Stomach (tissue), 9 donors: ENCODE measurements around the gene TCEANC2. TPM values are rescaled to one million over a fixed set of nuclear protein-coding genes. Genes with fewer than 3 reads are reported as not detected.

ENCODE experiments used
- DNase-seq, 2 donors: peaks; one replicate each; pipeline versions ENCODE4 v3.0.0 to v3.0.0-alpha.2; 2013 to 2019
- H3K27ac ChIP-seq, 5 donors: fragments of 200-600 bp in 4 of 5; sonication (generic) in 4 of 5; one replicate each; pipeline ENCODE4 v1.5.1; 2013 to 2019; ENCODE audit warnings: mild to moderate bottlenecking in 1 of 5, moderate library complexity in 1 of 5
- H3K27me3 ChIP-seq, 3 donors: fragments of 200-600 bp; sonication (generic); one replicate each; pipeline ENCODE4 v1.5.1; 2017 to 2019; ENCODE audit warnings: mixed run types in 1 of 3
- H3K36me3 ChIP-seq, 4 donors: fragments of 200-600 bp; sonication (generic); 1 replicate in 3 of 4; 2 replicates in 1 of 4; pipeline ENCODE4 v1.5.1; 2016 to 2019
- H3K4me1 ChIP-seq, 4 donors: fragments of 200-600 bp; sonication (generic); one replicate each; pipeline ENCODE4 v1.5.1; 2016 to 2019
- H3K4me3 ChIP-seq, 4 donors: fragments of 200-600 bp; sonication (generic) in 3 of 4; one replicate each; pipeline ENCODE4 v1.5.1; 2016 to 2019; ENCODE audit warnings: mild to moderate bottlenecking in 1 of 4
- H3K9me3 ChIP-seq, 4 donors: fragments of 200-600 bp; sonication (generic); one replicate each; pipeline ENCODE4 v1.5.1; 2016 to 2019
- EP300 ChIP-seq: sonication (generic); formaldehyde crosslinking; IDR thresholded peaks from one replicate; pipeline ENCODE4 v1.6.1; 2017; ENCODE audit warnings: antibody characterized with exemption
- POLR2A ChIP-seq, 4 donors: fragments of 450-650 bp; IDR thresholded peaks; one replicate each; pipeline ENCODE4 v1.6.1; 2016; ENCODE audit warnings: antibody characterized with exemption in 4 of 4, control low read depth in 2 of 4, mild to moderate bottlenecking in 1 of 4, moderate library complexity in 1 of 4
- POLR2AphosphoS5 ChIP-seq, 3 donors: sonication (generic); formaldehyde crosslinking; IDR thresholded peaks; one replicate each; pipeline ENCODE4 v1.6.1; 2016; ENCODE audit warnings: antibody characterized with exemption in 3 of 3
- WGBS, 5 donors: extraction: QIAGEN DNeasy Blood & Tissue Kit in 3 of 5; methylation state at CpG; one replicate each; pipeline versions ENCODE4 v1.1.5 to v1.1.7; 2013 to 2018; 5-methylcytosine and 5-hydroxymethylcytosine counted together
- intact Hi-C: fragments of 100-400 bp; cut with DNase I; formaldehyde crosslinking; loops from one replicate; pipeline ENCODE4 v1.15.1; 2023; ENCODE audit warnings: low total_unique reads
- polyA plus RNA-seq, 3 donors: library from polyadenylated mRNA; stranded (reverse); fragments of 200-250 nt; gene quantifications; one replicate each; pipeline ENCODE4 v1.2.3, GENCODE V29; 2013
- small RNA-seq, 4 donors: library from RNA; depleted of rRNA; stranded (forward); fragments of <200 nt; gene quantifications; one replicate each; pipeline ENCODE3, GENCODE V24; 2016
- total RNA-seq, 5 donors: library from RNA; depleted of rRNA; stranded (reverse); fragments of >200 nt; gene quantifications; one replicate each; pipeline versions ENCODE4 v1.1.0 to v1.2.3, GENCODE V29; 2014 to 2016
- TF ChIP-seq, protein P1 (sequence below), 7 experiments: fragments of 450-650 bp in 4 of 7; fragments of 200-600 bp in 3 of 7; sonication (generic) in 3 of 7; IDR thresholded peaks; one replicate each; pipeline ENCODE4 v1.5.1; 2016 to 2019; ENCODE audit warnings: antibody characterized with exemption in 7 of 7, control low read depth in 2 of 7, mild to moderate bottlenecking in 1 of 7
- donor health status: healthy with polysubstance abuse.
- donor health status: Bipolar disorder and iron deficiency.
- donor health status: healthy.

TCEANC2 gene
- total and polyA plus RNA-seq, 8 donors = 1.8 to 8.8 (median 2.4) TPM

DNA sequence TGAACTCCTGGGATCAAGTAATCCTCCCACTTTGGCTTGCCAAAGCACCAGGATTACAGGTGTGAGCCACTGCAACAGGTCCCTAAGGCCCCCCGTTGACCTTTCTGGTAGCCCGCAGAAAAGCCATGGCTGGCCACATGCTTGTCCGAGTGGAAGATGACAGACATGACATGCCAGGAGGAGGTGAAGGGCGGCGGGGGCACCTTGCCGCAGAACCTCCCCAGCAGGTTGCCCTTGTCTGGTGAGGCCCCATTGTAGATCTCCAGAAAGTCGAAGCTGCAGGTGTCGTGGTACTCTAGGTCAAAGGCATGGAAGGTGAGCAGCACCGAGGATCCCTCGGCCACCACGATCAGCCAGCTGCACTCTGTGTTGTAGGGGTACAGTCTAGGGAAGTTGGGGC, 91.0 kb downstream of the TCEANC2 start:
- intact Hi-C loops = no loop called here
- H3K27me3 ChIP-seq = no peaks in the 10 kb centered on the region
- DNase-seq = no peak
- no peaks in the 10 kb centered on the region for H3K9me3 ChIP-seq
- H3K36me3 ChIP-seq = no peaks in the 10 kb centered on the region
- no peak overlapping the region for H3K4me3 ChIP-seq
- H3K4me1 ChIP-seq = no peaks in the 10 kb centered on the region
- H3K27ac ChIP-seq = no peak overlapping the region
- WGBS, 5 donors = 92 to 97% (median 96%) methylated on average over 11 of the region's 11 CpGs
- TF ChIP-seq POLR2AphosphoS5 (IDR thresholded peaks at IDR 0.05) (no peak), EP300 (no peak), POLR2A (IDR thresholded peaks at IDR 0.05) (no peak)
- TF ChIP-seq, protein P1, sequence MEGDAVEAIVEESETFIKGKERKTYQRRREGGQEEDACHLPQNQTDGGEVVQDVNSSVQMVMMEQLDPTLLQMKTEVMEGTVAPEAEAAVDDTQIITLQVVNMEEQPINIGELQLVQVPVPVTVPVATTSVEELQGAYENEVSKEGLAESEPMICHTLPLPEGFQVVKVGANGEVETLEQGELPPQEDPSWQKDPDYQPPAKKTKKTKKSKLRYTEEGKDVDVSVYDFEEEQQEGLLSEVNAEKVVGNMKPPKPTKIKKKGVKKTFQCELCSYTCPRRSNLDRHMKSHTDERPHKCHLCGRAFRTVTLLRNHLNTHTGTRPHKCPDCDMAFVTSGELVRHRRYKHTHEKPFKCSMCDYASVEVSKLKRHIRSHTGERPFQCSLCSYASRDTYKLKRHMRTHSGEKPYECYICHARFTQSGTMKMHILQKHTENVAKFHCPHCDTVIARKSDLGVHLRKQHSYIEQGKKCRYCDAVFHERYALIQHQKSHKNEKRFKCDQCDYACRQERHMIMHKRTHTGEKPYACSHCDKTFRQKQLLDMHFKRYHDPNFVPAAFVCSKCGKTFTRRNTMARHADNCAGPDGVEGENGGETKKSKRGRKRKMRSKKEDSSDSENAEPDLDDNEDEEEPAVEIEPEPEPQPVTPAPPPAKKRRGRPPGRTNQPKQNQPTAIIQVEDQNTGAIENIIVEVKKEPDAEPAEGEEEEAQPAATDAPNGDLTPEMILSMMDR (IDR thresholded peaks at IDR 0.05) = no peak

DNA sequence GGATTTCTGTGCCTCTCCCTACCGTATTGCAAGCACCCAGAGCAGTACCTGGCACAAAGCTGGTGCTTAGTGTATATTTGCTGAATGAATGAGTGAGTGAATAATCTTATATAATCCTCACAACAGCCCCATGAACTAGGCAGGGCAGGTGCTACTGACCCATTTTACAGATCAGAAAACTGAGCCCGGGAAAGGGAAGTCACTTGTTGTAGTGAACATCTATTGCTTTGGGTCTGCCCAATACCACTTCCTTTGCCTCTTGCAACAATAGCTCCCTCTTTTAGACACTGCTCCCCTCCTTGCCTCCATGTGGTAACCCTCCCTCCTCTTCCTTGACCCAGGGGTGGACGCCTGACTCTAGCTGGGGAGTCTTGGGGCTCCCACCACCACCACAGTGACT, 96.3 kb downstream of the TCEANC2 start:
- no peak for DNase-seq
- Histone ChIP-seq H3K4me3 (no peak overlapping the region), H3K9me3 (no peaks in the 10 kb centered on the region), H3K27me3 (no peaks in the 10 kb centered on the region), H3K27ac (no peak overlapping the region), H3K4me1 (peaks cover 7 to 9% (median 8%) of the 10 kb centered on the region in 4 donors), H3K36me3 (no peaks in the 10 kb centered on the region)
- 85 to 96% (median 92%) methylated on average over 3 of the region's 3 CpGs for WGBS, 5 donors
- TF ChIP-seq EP300 = no peak
- no peak for TF ChIP-seq POLR2A (IDR thresholded peaks at IDR 0.05)
- intact Hi-C loops = no loop called here

DNA sequence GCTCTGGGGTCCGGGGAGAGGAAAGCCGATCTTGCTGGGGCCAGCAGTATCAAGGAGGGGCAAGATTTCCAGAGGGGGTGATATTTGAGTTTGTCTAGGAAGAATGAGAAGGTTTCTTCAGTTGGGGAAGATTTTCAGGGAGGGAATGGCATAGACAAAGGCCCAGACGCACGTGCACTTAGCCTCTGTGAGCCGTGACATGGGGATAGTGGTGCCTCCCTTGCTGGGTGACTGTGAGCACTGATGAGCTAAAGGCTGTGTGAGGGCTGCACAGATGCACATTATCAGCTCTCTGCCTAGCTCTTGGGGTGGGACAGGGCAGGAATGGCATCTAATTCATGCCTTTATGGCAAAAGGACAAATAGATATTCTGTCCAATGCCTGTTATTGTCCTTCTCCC, 97.6 kb downstream of the TCEANC2 start:
- H3K27ac ChIP-seq = no peak overlapping the region
- 85 to 91% (median 90%) methylated on average over 5 of the region's 5 CpGs for WGBS, 5 donors
- no peaks in the 10 kb centered on the region for H3K27me3 ChIP-seq
- no peak for TF ChIP-seq POLR2AphosphoS5 (IDR thresholded peaks at IDR 0.05)
- intact Hi-C loops = no loop called here
- no peaks in the 10 kb centered on the region for H3K36me3 ChIP-seq
- no peaks in the 10 kb centered on the region for H3K9me3 ChIP-seq
- H3K4me3 ChIP-seq = no peak overlapping the region
- peaks cover 7 to 9% (median 8%) of the 10 kb centered on the region in 4 donors for H3K4me1 ChIP-seq
- no peak for DNase-seq

DNA sequence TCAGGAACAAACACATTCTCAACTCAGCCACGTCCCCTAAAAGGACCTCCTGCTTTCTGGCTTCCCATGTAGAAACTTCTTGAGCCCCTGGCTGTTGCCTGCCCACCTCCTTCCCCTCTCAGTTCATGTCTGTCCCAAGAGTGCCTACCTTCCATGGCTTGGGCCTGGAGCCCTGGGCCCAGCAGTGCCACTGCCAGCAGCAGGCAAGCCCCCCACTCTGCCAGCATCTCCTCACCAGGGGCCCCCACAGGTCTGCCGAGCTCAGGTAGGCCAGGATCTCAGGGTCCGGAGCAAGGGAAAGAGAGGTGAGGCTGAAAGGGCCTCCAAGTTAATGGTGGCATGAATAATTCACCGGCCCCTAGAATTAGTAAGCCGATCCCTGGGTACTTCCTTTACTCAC, 99.3 kb downstream of the TCEANC2 start, which contains the start of gene CDCP2:
CDCP2 (minus strand) TSS at position 305 of the 400 bp plus-strand sequence; CDS start at position 227, 78 bp downstream.
- no peaks in the 10 kb centered on the region for H3K9me3 ChIP-seq
- no peak within 1 kb of the TSS for H3K4me3 ChIP-seq
- 93 to 100% (median 98%) methylated on average over 5 of the region's 5 CpGs for WGBS, 5 donors
- intact Hi-C loops = no loop called here
- H3K27me3 ChIP-seq = no peaks in the 10 kb centered on the region
- H3K4me1 ChIP-seq = peaks cover 7 to 9% (median 8%) of the 10 kb centered on the region in 4 donors
- H3K27ac ChIP-seq = peak within 1 kb of the TSS in 3 of 5 donors; percentile 18 to 38 (median 19)
- no peak for DNase-seq
- TF ChIP-seq POLR2AphosphoS5 (IDR thresholded peaks at IDR 0.05) (no peak), EP300 (no peak), POLR2A (IDR thresholded peaks at IDR 0.05) (no peak)
- TF ChIP-seq, protein P1 (IDR thresholded peaks at IDR 0.05) = no peak
- no peaks in the 10 kb centered on the region for H3K36me3 ChIP-seq

DNA sequence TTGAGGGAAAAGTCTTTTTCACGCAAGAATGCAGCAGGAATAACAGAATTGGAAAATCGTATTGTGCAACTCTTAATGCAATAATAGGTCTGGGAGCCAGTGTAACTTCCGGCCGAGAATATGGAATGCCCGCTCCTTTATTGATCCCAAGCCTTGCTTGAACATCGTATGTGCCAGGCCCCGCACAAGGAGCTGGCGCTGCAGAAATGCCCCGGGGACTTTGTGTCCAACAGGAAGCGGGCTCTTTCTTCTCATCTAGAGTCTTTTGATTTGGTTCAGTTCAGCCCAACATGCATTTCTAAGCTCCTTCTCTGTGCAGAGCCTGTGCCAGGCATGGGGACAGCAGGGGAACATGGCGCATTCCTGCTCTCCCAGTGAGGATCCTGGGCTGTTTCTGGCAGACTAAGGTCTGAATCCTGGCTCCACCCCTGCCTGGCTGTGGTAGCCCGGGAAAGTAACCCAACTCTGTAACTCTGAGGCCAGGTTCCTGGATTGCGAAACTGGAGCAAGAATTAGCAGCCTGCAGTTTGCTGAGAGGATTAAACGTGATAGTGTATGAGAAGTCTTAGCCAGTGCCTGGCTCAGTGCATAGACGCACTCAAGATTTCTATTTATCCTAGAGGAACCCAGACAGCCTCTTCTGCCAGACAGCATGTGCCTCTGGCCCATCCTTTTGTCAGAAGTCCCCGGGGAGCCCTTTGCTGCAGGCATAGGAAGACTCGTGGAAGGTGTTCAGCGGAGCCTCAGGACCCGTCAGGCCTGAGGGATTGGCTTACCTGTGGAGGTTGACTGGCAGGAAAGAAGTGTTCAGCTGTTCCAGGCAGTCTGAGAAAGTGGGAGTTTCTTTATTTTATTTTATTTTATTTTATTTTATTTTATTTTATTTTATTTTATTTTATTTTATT, 100.4 kb downstream of the TCEANC2 start:
- intact Hi-C loops = no loop called here
- DNase-seq = peak; percentile 64 to 75
- no peaks in the 10 kb centered on the region for H3K9me3 ChIP-seq
- TF ChIP-seq, protein P1 (IDR thresholded peaks at IDR 0.05) = no peak
- no peak for TF ChIP-seq POLR2A (IDR thresholded peaks at IDR 0.05)
- TF ChIP-seq POLR2AphosphoS5 (IDR thresholded peaks at IDR 0.05) = no peak
- TF ChIP-seq EP300 = no peak
- H3K4me1 ChIP-seq = peaks cover 7 to 9% (median 8%) of the 10 kb centered on the region in 4 donors
- no peaks in the 10 kb centered on the region for H3K27me3 ChIP-seq
- 50 to 57% (median 56%) methylated on average over 18 to 19 of the region's 19 CpGs for WGBS, 5 donors
- H3K36me3 ChIP-seq = no peaks in the 10 kb centered on the region
- H3K4me3 ChIP-seq = no peak overlapping the region
- peak overlapping the region in 3 of 5 donors; percentile 18 to 38 (median 19) for H3K27ac ChIP-seq

Small RNA genes lying within 50 kb of the gene (small RNA-seq; reads per million reads assigned to genes)
- gene AL353898.1 = 0 reads per million in 4 donors
- 0 reads per million in 4 donors for gene AL353898.2

Other genes starting within 250 kb of the TCEANC2 start
- gene NDC1, start 215.3 kb upstream of the TCEANC2 start, total RNA-seq = 10 to 100 TPM in 3 of 5 donors, 1 to 10 TPM in 2; 6.4 to 46.9 (median 14.2) TPM
- gene NDC1, start 215.3 kb upstream of the TCEANC2 start, polyA plus RNA-seq = 1 to 10 TPM; 2.6 to 5.1 (median 4.0) TPM
- 10 to 100 TPM in 4 of 5 donors, 1 to 10 TPM in 1; 7.6 to 44.3 (median 14.1) TPM for gene YIPF1, start 163.8 kb upstream of the TCEANC2 start, total RNA-seq
- 10 to 100 TPM; 23.3 to 29.9 (median 26.1) TPM for gene YIPF1, start 163.8 kb upstream of the TCEANC2 start, polyA plus RNA-seq
- gene DIO1, start 159.4 kb upstream of the TCEANC2 start, total RNA-seq = not detected
- not detected for gene DIO1, start 159.4 kb upstream of the TCEANC2 start, polyA plus RNA-seq
- 10 to 100 TPM in 4 of 5 donors, 1 to 10 TPM in 1; 5.8 to 71.2 (median 43.3) TPM for gene IFT25, start 107.9 kb upstream of the TCEANC2 start, total RNA-seq
- gene IFT25, start 107.9 kb upstream of the TCEANC2 start, polyA plus RNA-seq = 10 to 100 TPM; 38.2 to 45.2 (median 38.4) TPM
- gene LRRC42, start 107.3 kb upstream of the TCEANC2 start, total RNA-seq = 10 to 100 TPM in 2 of 5 donors, 1 to 10 TPM in 3; 2.9 to 23.5 (median 9.4) TPM
- gene LRRC42, start 107.3 kb upstream of the TCEANC2 start, polyA plus RNA-seq = 10 to 100 TPM; 11.7 to 18.6 (median 17.3) TPM
- gene LDLRAD1, start 35.4 kb upstream of the TCEANC2 start, total RNA-seq = not detected
- under 1 TPM in 2 of 3 donors, not detected in 1; 0.12 to 0.40 TPM for gene LDLRAD1, start 35.4 kb upstream of the TCEANC2 start, polyA plus RNA-seq
- gene TMEM59, start 404 bp upstream of the TCEANC2 start, total RNA-seq = 100 to 1,000 TPM in 4 of 5 donors, 10 to 100 TPM in 1; 95.7 to 322 (median 220) TPM
- 100 to 1,000 TPM; 103 to 179 (median 169) TPM for gene TMEM59, start 404 bp upstream of the TCEANC2 start, polyA plus RNA-seq
- under 1 TPM in 2 of 5 donors, not detected in 3; 0.18 to 0.58 TPM for gene CDCP2, start 99.4 kb downstream of the TCEANC2 start, total RNA-seq
- gene CDCP2, start 99.4 kb downstream of the TCEANC2 start, polyA plus RNA-seq = not detected
- 10 to 100 TPM in 2 of 5 donors, 1 to 10 TPM in 3; 1.8 to 10.7 (median 8.5) TPM for gene CYB5RL, start 146.4 kb downstream of the TCEANC2 start, total RNA-seq
- 1 to 10 TPM; 1.2 to 2.8 (median 2.1) TPM for gene CYB5RL, start 146.4 kb downstream of the TCEANC2 start, polyA plus RNA-seq
- 100 to 1,000 TPM in 1 of 5 donors, 10 to 100 TPM in 4; 24.8 to 111 (median 47.2) TPM for gene MRPL37, start 146.6 kb downstream of the TCEANC2 start, total RNA-seq
- gene MRPL37, start 146.6 kb downstream of the TCEANC2 start, polyA plus RNA-seq = 10 to 100 TPM; 47.6 to 57.7 (median 54.2) TPM